ENCODE measurements around the gene ZNF417. TPM values are rescaled to one million over a fixed set of nuclear protein-coding genes. Genes with fewer than 3 reads are reported as not detected.
"Not testable (repeated sequence)": the region's sequence is repeated elsewhere in the genome, so short reads cannot be mapped to it uniquely, and the experiment has no call there.

The ZNF417 gene
- total and polyA plus RNA-seq, 12 donors, result 1.8 to 20.8 (median 14.0) TPM

DNA sequence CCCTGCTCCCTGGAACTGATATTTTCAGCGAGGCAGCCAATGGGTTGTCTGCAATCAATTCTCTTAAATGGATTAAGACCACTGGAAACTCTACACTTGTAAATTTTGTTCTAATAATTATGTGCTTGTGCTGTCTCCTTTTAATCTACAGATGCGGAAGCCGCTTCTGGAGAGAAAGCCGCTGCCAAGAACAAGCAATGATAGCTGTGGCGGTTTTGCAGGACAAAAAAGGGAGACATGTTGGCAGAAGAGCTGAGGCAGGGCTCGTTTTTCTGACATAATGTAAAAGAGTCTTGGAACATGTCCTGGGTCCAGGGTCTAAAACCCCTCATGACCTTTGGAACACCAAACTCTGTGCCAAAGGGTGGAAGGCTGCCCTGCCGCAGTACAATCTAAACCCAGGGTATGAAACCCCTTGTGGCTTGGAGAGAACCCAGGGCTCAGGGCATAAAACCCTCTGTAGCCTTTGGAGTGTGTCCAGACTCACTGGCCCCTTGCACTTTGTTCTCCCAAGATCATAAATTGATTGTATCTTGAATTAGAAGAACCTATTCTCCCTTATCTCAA lies 12.7 kb downstream of the ZNF417 start:
- no peaks in the 10 kb centered on the region for H3K9me3 ChIP-seq (replicated peaks in 1 of 3)
- no peak overlapping the region for H3K4me3 ChIP-seq
- no peak overlapping the region for H3K27ac ChIP-seq
- peaks cover 0 to 4% of the 10 kb centered on the region in 2 donors for H3K36me3 ChIP-seq (replicated peaks in 1 of 2)
- no peak for DNase-seq
- no peaks in the 10 kb centered on the region for H3K27me3 ChIP-seq
- WGBS, 4 donors, result 64 to 70% (median 65%) methylated on average over 7 of the region's 7 CpGs
- intact Hi-C loops (cut with DNase I), result no loop called here
- TF ChIP-seq POLR2A (IDR thresholded peaks at IDR 0.05), result no peak
- TF ChIP-seq, protein P1, sequence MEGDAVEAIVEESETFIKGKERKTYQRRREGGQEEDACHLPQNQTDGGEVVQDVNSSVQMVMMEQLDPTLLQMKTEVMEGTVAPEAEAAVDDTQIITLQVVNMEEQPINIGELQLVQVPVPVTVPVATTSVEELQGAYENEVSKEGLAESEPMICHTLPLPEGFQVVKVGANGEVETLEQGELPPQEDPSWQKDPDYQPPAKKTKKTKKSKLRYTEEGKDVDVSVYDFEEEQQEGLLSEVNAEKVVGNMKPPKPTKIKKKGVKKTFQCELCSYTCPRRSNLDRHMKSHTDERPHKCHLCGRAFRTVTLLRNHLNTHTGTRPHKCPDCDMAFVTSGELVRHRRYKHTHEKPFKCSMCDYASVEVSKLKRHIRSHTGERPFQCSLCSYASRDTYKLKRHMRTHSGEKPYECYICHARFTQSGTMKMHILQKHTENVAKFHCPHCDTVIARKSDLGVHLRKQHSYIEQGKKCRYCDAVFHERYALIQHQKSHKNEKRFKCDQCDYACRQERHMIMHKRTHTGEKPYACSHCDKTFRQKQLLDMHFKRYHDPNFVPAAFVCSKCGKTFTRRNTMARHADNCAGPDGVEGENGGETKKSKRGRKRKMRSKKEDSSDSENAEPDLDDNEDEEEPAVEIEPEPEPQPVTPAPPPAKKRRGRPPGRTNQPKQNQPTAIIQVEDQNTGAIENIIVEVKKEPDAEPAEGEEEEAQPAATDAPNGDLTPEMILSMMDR (IDR thresholded peaks at IDR 0.05), result no peak
- no peaks in the 10 kb centered on the region for H3K4me1 ChIP-seq (replicated peaks in 1 of 2)

DNA sequence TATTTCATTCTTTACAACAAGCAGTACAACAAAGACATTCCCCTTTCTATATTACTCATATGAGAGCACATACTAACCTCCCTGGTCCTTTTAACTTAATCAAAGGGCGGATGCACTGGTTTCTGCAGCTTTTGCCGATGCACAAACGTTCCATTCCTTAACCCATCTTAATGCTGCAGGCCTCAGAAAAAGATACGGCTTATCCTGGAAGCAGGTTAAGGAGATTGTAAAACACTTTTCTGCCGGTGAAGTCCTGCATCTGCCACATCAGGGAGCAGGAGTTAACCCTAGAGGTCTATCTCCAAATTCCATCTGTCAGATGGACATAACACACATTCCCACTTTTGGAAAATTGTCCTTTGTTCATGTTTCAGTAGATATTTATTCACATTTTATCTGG lies 16.1 kb downstream of the ZNF417 start:
- TF ChIP-seq POLR2A (IDR thresholded peaks at IDR 0.05), result no peak
- TF ChIP-seq, protein P1 (IDR thresholded peaks at IDR 0.05), result no peak
- Histone ChIP-seq H3K9me3 (replicated peaks in 1 of 3) (no peaks in the 10 kb centered on the region), H3K4me3 (no peak overlapping the region), H3K36me3 (replicated peaks in 1 of 2) (no peaks in the 10 kb centered on the region), H3K27ac (no peak overlapping the region), H3K4me1 (replicated peaks in 1 of 2) (no peaks in the 10 kb centered on the region), H3K27me3 (no peaks in the 10 kb centered on the region)
- intact Hi-C loops (cut with DNase I), result no loop called here
- WGBS, 4 donors, result 70 to 86% (median 81%) methylated on average over 5 of the region's 5 CpGs
- no peak for DNase-seq

DNA sequence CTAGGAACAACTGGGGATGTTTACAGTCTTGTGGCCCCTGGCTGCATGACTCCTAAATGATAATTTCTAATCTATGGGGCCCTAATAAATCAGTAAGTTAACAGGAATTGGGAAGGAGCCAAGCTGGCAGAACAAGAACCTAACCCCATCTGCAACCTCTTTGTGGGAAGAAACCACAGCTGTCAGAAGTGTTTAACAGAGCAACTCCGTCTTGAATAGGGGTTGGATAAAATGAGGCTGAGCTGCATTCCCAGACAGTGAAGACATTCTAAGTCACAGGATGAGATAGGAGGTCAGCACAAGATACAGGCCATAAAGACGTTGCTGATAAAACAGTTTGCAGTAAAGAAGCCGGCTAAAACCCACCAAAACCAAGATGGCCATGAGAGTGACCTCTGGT lies 25.7 kb downstream of the ZNF417 start:
- not testable (repeated sequence) for DNase-seq; H3K27ac ChIP-seq; H3K4me3 ChIP-seq; H3K27me3 ChIP-seq; H3K36me3 ChIP-seq (replicated peaks in 1 of 2); H3K9me3 ChIP-seq (replicated peaks in 1 of 3)
- intact Hi-C loops (cut with DNase I), result loop anchor here in 1 of 2 donors (10.0 kb wide), 1 partner anchor 146 kb away; the partner anchor contains the start of gene ZNF776
- WGBS, 4 donors, result 42 to 64% (median 57%) methylated on average over 3 of the region's 3 CpGs
- peaks cover 0 to 11% of the 10 kb centered on the region in 2 donors for H3K4me1 ChIP-seq (replicated peaks in 1 of 2)

DNA sequence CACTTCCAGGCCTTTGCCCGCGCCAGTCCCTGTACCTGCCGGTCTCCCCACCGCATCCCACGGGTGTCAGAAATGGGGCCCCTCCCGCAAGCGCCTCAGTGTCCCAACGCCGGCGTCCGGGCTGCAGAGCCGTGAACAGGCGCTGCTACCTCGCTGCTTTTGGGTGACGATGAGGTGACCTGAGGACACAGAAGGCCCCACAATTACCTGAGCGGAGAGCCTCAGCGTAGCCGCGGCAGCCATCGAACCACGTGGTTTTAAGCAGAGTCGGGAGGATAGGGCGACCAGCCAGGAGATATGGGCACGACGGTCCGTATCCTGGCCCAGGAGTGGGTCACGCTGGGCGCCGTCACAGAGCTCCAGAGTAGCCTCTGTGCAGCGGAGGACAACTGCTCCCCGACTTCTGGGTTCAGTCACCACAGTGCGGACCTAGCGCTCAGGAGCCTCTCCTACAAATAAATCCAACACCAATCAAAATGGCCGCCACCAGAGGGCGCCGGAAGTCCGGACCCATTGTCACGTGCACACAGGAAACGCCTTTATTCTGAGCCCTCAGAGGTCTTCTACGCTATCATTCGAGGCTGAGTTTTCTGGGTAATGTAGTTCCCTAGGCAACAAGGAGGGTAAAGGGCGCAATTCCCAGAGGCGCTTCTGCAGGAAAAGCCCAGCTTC lies 27.7 kb downstream of the ZNF417 start, which contains the start of gene ZNF814:
Gene ZNF814, minus strand, starts transcription at position 478 of the 672 bp plus-strand sequence. Its CDS starts 235 bp downstream, at position 243.
- peak in 1 of 2 donors; percentile 56 for TF ChIP-seq POLR2A (IDR thresholded peaks at IDR 0.05)
- TF ChIP-seq, protein P1 (IDR thresholded peaks at IDR 0.05), result peak; percentile 29 to 49 (median 42)

More for the DNA sequence above, 27.7 kb downstream of the ZNF417 start, which contains the start of gene ZNF814:
- Histone ChIP-seq H3K27me3 (no peaks in the 10 kb centered on the region), H3K36me3 (replicated peaks in 1 of 2) (no peaks in the 10 kb centered on the region), H3K27ac (peak within 1 kb of the TSS; percentile 16 to 88 (median 58)), H3K9me3 (replicated peaks in 1 of 3) (no peaks in the 10 kb centered on the region), H3K4me3 (peak within 1 kb of the TSS; percentile 12 to 75 (median 72)), H3K4me1 (replicated peaks in 1 of 2) (peaks cover 0 to 11% of the 10 kb centered on the region in 2 donors)
- intact Hi-C loops (cut with DNase I), result no loop called here
- DNase-seq, result peak; percentile 76 to 97 (median 89)
- WGBS, 4 donors, result 1% methylated on average over 18 to 43 of the region's 43 CpGs
